Uterus (tissue), 4 donors: ENCODE measurements around the gene CMTM3. TPM values are rescaled to one million over a fixed set of nuclear protein-coding genes. Genes with fewer than 3 reads are reported as not detected.
"Not testable (repeated sequence)": the region's sequence is repeated elsewhere in the genome, so short reads cannot be mapped to it uniquely, and the experiment has no call there.

Source experiments
- DNase-seq, 2 donors: peaks; one replicate each; pipeline ENCODE4 v3.0.0-alpha.2; 2019 to 2020
- H3K27ac ChIP-seq, 2 donors: fragments of 200-600 bp; sonication (generic); 1 replicate in 1 of 2; 2 replicates in 1 of 2; pipeline ENCODE4 v1.5.1; 2016 to 2018
- H3K27me3 ChIP-seq, 2 donors: fragments of 200-600 bp; sonication (generic); one replicate each; pipeline ENCODE4 v1.5.1; 2018 to 2019; ENCODE audit warnings: control low read depth in 1 of 2
- H3K36me3 ChIP-seq, 2 donors: fragments of 200-600 bp; sonication (generic); one replicate each; pipeline ENCODE4 v1.5.1; 2019; ENCODE audit warnings: control low read depth in 1 of 2
- H3K4me1 ChIP-seq, 2 donors: fragments of 200-600 bp; sonication (generic); one replicate each; pipeline ENCODE4 v1.5.1; 2018 to 2019; ENCODE audit warnings: control low read depth in 1 of 2
- H3K4me3 ChIP-seq, 2 donors: fragments of 200-600 bp; sonication (generic); 1 replicate in 1 of 2; 2 replicates in 1 of 2; pipeline ENCODE4 v1.5.1; 2018 to 2019; ENCODE audit warnings: mild to moderate bottlenecking in 1 of 2
- H3K9me3 ChIP-seq, 2 donors: fragments of 200-600 bp; sonication (generic); one replicate each; pipeline ENCODE4 v1.5.1; 2019; ENCODE audit warnings: control low read depth in 1 of 2
- POLR2A ChIP-seq, 2 donors: fragments of 450-650 bp; IDR thresholded peaks; one replicate each; pipeline ENCODE4 v1.6.1; 2016; ENCODE audit warnings: antibody characterized with exemption in 2 of 2, mild to moderate bottlenecking in 1 of 2, moderate library complexity in 1 of 2
- intact Hi-C: fragments of 100-400 bp; cut with DNase I; formaldehyde crosslinking; loops from one replicate; pipeline ENCODE4 v1.15.1; 2023; ENCODE audit warnings: low total_unique reads
- total RNA-seq, 4 donors: library from RNA; depleted of rRNA in 3 of 4; stranded (reverse); fragments of >200 nt in 3 of 4; gene quantifications; one replicate each; pipeline versions ENCODE4 v1.1.0 to v1.2.4, GENCODE V29; 2014 to 2023
- TF ChIP-seq, protein P1 (sequence below), 4 experiments: fragments of 200-600 bp in 2 of 4; fragments of 450-650 bp in 2 of 4; sonication (generic) in 2 of 4; IDR thresholded peaks; one replicate each; pipeline ENCODE4 v1.5.1; 2016 to 2019; ENCODE audit warnings: antibody characterized with exemption in 4 of 4, mild to moderate bottlenecking in 2 of 4, moderate library complexity in 1 of 4
- donor health status: DM: yes; HTN: yes; CAD: no.

CMTM3 gene
- total RNA-seq, 4 donors from 2014 or later, result 42.6 to 67.9 (median 56.2) TPM

GRCh38 chr16:66619534-66620428 is 15.3 kb downstream of the CMTM3 start:
- no peaks in the 10 kb centered on the region for H3K9me3 ChIP-seq
- intact Hi-C loops, result no loop called here
- no peak overlapping the region for H3K27ac ChIP-seq
- no peaks in the 10 kb centered on the region for H3K27me3 ChIP-seq
- no peak for DNase-seq
- peaks cover 0 to 5% of the 10 kb centered on the region in 2 donors for H3K4me1 ChIP-seq
- H3K4me3 ChIP-seq, result no peak overlapping the region
- no peak for TF ChIP-seq POLR2A (IDR thresholded peaks at IDR 0.05)
- TF ChIP-seq, protein P1, sequence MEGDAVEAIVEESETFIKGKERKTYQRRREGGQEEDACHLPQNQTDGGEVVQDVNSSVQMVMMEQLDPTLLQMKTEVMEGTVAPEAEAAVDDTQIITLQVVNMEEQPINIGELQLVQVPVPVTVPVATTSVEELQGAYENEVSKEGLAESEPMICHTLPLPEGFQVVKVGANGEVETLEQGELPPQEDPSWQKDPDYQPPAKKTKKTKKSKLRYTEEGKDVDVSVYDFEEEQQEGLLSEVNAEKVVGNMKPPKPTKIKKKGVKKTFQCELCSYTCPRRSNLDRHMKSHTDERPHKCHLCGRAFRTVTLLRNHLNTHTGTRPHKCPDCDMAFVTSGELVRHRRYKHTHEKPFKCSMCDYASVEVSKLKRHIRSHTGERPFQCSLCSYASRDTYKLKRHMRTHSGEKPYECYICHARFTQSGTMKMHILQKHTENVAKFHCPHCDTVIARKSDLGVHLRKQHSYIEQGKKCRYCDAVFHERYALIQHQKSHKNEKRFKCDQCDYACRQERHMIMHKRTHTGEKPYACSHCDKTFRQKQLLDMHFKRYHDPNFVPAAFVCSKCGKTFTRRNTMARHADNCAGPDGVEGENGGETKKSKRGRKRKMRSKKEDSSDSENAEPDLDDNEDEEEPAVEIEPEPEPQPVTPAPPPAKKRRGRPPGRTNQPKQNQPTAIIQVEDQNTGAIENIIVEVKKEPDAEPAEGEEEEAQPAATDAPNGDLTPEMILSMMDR (IDR thresholded peaks at IDR 0.05), result no peak
- no peaks in the 10 kb centered on the region for H3K36me3 ChIP-seq

- H3K4me1 ChIP-seq, result peaks cover 0 to 5% of the 10 kb centered on the region in 2 donors
- H3K27ac ChIP-seq, result no peak overlapping the region
- H3K36me3 ChIP-seq, result no peaks in the 10 kb centered on the region
- intact Hi-C loops, result no loop called here
- no peak overlapping the region for H3K4me3 ChIP-seq
- TF ChIP-seq, protein P1 (IDR thresholded peaks at IDR 0.05), result no peak
- no peak for TF ChIP-seq POLR2A (IDR thresholded peaks at IDR 0.05)
- DNase-seq, result no peak
- no peaks in the 10 kb centered on the region for H3K9me3 ChIP-seq
- no peaks in the 10 kb centered on the region for H3K27me3 ChIP-seq
Measured at GRCh38 chr16:66620429-66620795, 15.9 kb downstream of the CMTM3 start.

- intact Hi-C loops, result no loop called here
- no peak overlapping the region for H3K4me3 ChIP-seq
- TF ChIP-seq, protein P1 (IDR thresholded peaks at IDR 0.05), result no peak
- TF ChIP-seq POLR2A (IDR thresholded peaks at IDR 0.05), result no peak
- H3K36me3 ChIP-seq, result no peaks in the 10 kb centered on the region
- no peaks in the 10 kb centered on the region for H3K9me3 ChIP-seq
- peaks cover 0 to 5% of the 10 kb centered on the region in 2 donors for H3K4me1 ChIP-seq
- no peaks in the 10 kb centered on the region for H3K27me3 ChIP-seq
- DNase-seq, result no peak
- H3K27ac ChIP-seq, result no peak overlapping the region
Measured at GRCh38 chr16:66621973-66622372, 17.5 kb downstream of the CMTM3 start.

- Histone ChIP-seq H3K4me3 (no peak overlapping the region), H3K9me3 (no peaks in the 10 kb centered on the region), H3K27me3 (no peaks in the 10 kb centered on the region), H3K4me1 (peaks cover 0 to 5% of the 10 kb centered on the region in 2 donors), H3K27ac (no peak overlapping the region), H3K36me3 (no peaks in the 10 kb centered on the region)
- intact Hi-C loops, result no loop called here
- no peak for DNase-seq
- no peak for TF ChIP-seq POLR2A (IDR thresholded peaks at IDR 0.05)
- TF ChIP-seq, protein P1 (IDR thresholded peaks at IDR 0.05), result no peak
Measured at GRCh38 chr16:66622863-66623262, 18.4 kb downstream of the CMTM3 start.

- no peak overlapping the region for H3K4me3 ChIP-seq
- H3K36me3 ChIP-seq, result no peaks in the 10 kb centered on the region
- H3K9me3 ChIP-seq, result no peaks in the 10 kb centered on the region
- intact Hi-C loops, result no loop called here
- no peak for DNase-seq
- no peak overlapping the region for H3K27ac ChIP-seq
- peaks cover 0 to 3% of the 10 kb centered on the region in 2 donors for H3K4me1 ChIP-seq
- TF ChIP-seq, protein P1 (IDR thresholded peaks at IDR 0.05), result no peak
- no peaks in the 10 kb centered on the region for H3K27me3 ChIP-seq
Measured at GRCh38 chr16:66623755-66624154, 19.3 kb downstream of the CMTM3 start.

GRCh38 chr16:66627611-66628378 is 23.3 kb downstream of the CMTM3 start:
- H3K36me3 ChIP-seq, H3K9me3 ChIP-seq, intact Hi-C loops, H3K27me3 ChIP-seq, DNase-seq, H3K27ac ChIP-seq, H3K4me3 ChIP-seq, H3K4me1 ChIP-seq: not testable (repeated sequence)
